IMR-90 (cell line): ENCODE measurements around the gene HOXB9. TPM values are rescaled to one million over a fixed set of nuclear protein-coding genes. Genes with fewer than 3 reads are reported as not detected.

Experiments
- ATAC-seq: fragments of 200-7000 bp; cut with Tn5 transposase; 2 replicates; pipeline ENCODE4 v1.9.1; 2020; ENCODE audit warnings: low read depth, mild to moderate bottlenecking, moderate library complexity
- BruUV-seq: library from RNA; stranded (reverse); fragments of 400-500 nt; replicated peaks from 2 replicates; lab custom pipeline; 2021; lab: Mats Ljungman, UMichigan
- CTCF ChIA-PET: fragments of 300-600 bp; formaldehyde crosslinking; extraction: SDS; loops from one replicate; lab custom pipeline; 2021; ENCODE audit warnings: antibody characterized with exemption; lab: Yijun Ruan, JAX
- POLR2A ChIA-PET: fragments of 300-600 bp; sonication (Branson Sonifier 250); formaldehyde crosslinking; loops from one replicate; lab custom pipeline; 2022; ENCODE audit warnings: antibody characterized with exemption; ENCODE audit not compliant: unreplicated experiment; lab: Charles Lee
- DNase-seq: peaks from one replicate; pipeline ENCODE4 v3.0.0; 2013
- H2AFZ ChIP-seq: replicated peaks from 2 replicates; pipeline ENCODE3; 2013; ENCODE audit warnings: low read length, mild to moderate bottlenecking; ENCODE audit not compliant: poor library complexity
- H2AK5ac ChIP-seq: 2 replicates; pipeline ENCODE4 v1.6.1; 2013; ENCODE audit warnings: low read depth, low read length, inconsistent platforms
- H2AK9ac ChIP-seq: replicated peaks from 2 replicates; pipeline ENCODE3; 2013; ENCODE audit warnings: mild to moderate bottlenecking, low read depth, low read length, moderate library complexity; ENCODE audit not compliant: poor library complexity
- H2BK120ac ChIP-seq: 2 replicates; pipeline ENCODE4 v1.6.1; 2013; ENCODE audit warnings: low read depth, low read length, inconsistent platforms
- H2BK15ac ChIP-seq: 3 replicates; pipeline ENCODE4 v1.6.1; 2013; ENCODE audit warnings: low read depth, low read length, inconsistent platforms
- H2BK20ac ChIP-seq: 2 replicates; pipeline ENCODE4 v1.6.1; 2013; ENCODE audit warnings: low read depth, mild to moderate bottlenecking, inconsistent platforms, low read length, moderate library complexity
- H2BK5ac ChIP-seq: 2 replicates; pipeline ENCODE4 v1.6.1; 2013; ENCODE audit warnings: mild to moderate bottlenecking, low read depth, low read length, inconsistent platforms; ENCODE audit not compliant: poor library complexity, severe bottlenecking
- H3K14ac ChIP-seq: replicated peaks from 2 replicates; pipeline ENCODE4 v1.6.1; 2013; ENCODE audit warnings: low read depth, low read length, inconsistent platforms
- H3K18ac ChIP-seq: 2 replicates; pipeline ENCODE4 v1.6.1; 2013; ENCODE audit warnings: low read depth, low read length, control low read depth
- H3K23ac ChIP-seq: 2 replicates; pipeline ENCODE4 v1.6.1; 2013; ENCODE audit warnings: low read depth, low read length, inconsistent platforms
- H3K27ac ChIP-seq: 2 replicates; pipeline ENCODE4 v1.5.1; 2013; ENCODE audit warnings: mild to moderate bottlenecking, control low read depth, low read length; ENCODE audit not compliant: insufficient read depth
- H3K27me3 ChIP-seq: 2 replicates; pipeline ENCODE4 v1.6.1; 2013; ENCODE audit warnings: low read length; ENCODE audit not compliant: control insufficient read depth, insufficient read depth
- H3K36me3 ChIP-seq: 2 replicates; pipeline ENCODE4 v1.6.1; 2013; ENCODE audit warnings: low read length, mixed read lengths; ENCODE audit not compliant: control insufficient read depth, insufficient read depth
- H3K4ac ChIP-seq: 2 replicates; pipeline ENCODE4 v1.6.1; 2013; ENCODE audit warnings: low read depth, low read length, inconsistent platforms
- H3K4me1 ChIP-seq: 2 replicates; pipeline ENCODE4 v1.6.1; 2013; ENCODE audit warnings: low read length, mixed read lengths; ENCODE audit not compliant: control insufficient read depth, insufficient read depth
- H3K4me2 ChIP-seq: 2 replicates; pipeline ENCODE4 v1.6.1; 2013; ENCODE audit warnings: low read depth, mild to moderate bottlenecking, control low read depth, low read length, moderate library complexity
- H3K4me3 ChIP-seq: 2 replicates; pipeline ENCODE4 v1.5.1; 2013; ENCODE audit warnings: low read depth, mild to moderate bottlenecking, control low read depth, low read length, moderate library complexity; ENCODE audit not compliant: insufficient read depth
- H3K56ac ChIP-seq: 2 replicates; pipeline ENCODE4 v1.6.1; 2013; ENCODE audit warnings: low read length, inconsistent platforms; ENCODE audit not compliant: insufficient read depth; ENCODE audit errors: extremely low read depth
- H3K79me1 ChIP-seq, 2 experiments: 2 replicates each; pipeline ENCODE4 v1.6.1; 2013; ENCODE audit warnings: low read length in 2 of 2, inconsistent platforms in 1 of 2, low read depth in 1 of 2
- H3K9ac ChIP-seq: 2 replicates; pipeline ENCODE4 v1.6.1; 2013; ENCODE audit warnings: low read depth, low read length, control low read depth
- H3K9me1 ChIP-seq: 2 replicates; pipeline ENCODE4 v1.6.1; 2013; ENCODE audit warnings: low read length, inconsistent platforms; ENCODE audit not compliant: insufficient read depth
- H3K9me3 ChIP-seq: 2 replicates; pipeline ENCODE4 v1.6.1; 2013; ENCODE audit warnings: low read length; ENCODE audit not compliant: control insufficient read depth, insufficient read depth
- H4K20me1 ChIP-seq: 2 replicates; pipeline ENCODE4 v1.6.1; 2013; ENCODE audit warnings: low read length, inconsistent platforms; ENCODE audit not compliant: insufficient read depth
- H4K5ac ChIP-seq: 2 replicates; pipeline ENCODE4 v1.6.1; 2013; ENCODE audit warnings: mild to moderate bottlenecking, low read depth, low read length, control low read depth
- H4K8ac ChIP-seq, 2 experiments: 2 replicates each; pipeline ENCODE4 v1.6.1; 2013; ENCODE audit warnings: low read depth in 2 of 2, low read length in 2 of 2, control low read depth in 1 of 2, inconsistent platforms in 1 of 2
- H4K91ac ChIP-seq: 2 replicates; pipeline ENCODE4 v1.6.1; 2013; ENCODE audit warnings: low read depth, low read length, inconsistent platforms; ENCODE audit not compliant: insufficient read depth
- RCOR1 ChIP-seq: IDR thresholded peaks from 2 replicates; pipeline ENCODE4 v1.6.1; 2012; ENCODE audit warnings: mild to moderate bottlenecking, low read length, improper control_type of control experiment; ENCODE audit not compliant: insufficient replicate concordance
- WGBS, 2 experiments: methylation state at CpG; one replicate each; pipeline versions ENCODE4 v1.1.5 to v1.1.7; 2013; ENCODE audit warnings: missing lambda C conversion rate in 2 of 2; ENCODE audit not compliant: insufficient read length in 1 of 2; ENCODE audit errors: extremely low coverage in 2 of 2; 5-methylcytosine and 5-hydroxymethylcytosine counted together
- dilution Hi-C: fragments of 300-500 bp; cut with HindIII; formaldehyde crosslinking; loops from one replicate; pipeline ENCODE4 v1.14.3; 2018; ENCODE audit warnings: low sequenced_read_pairs; ENCODE audit not compliant: unreplicated experiment
- in situ Hi-C: fragments of 300-500 bp; cut with MboI; formaldehyde crosslinking; loops from 3 replicates; pipeline ENCODE4 v1.14.3; 2019; ENCODE audit warnings: low sequenced_read_pairs, inconsistent platforms, mixed read lengths
- intact Hi-C: fragments of 100-400 bp; cut with micrococcal nuclease; formaldehyde crosslinking; loops from 2 replicates; pipeline ENCODE4 v1.10.0; 2022
- polyA plus RNA-seq, 3 experiments: library from polyadenylated mRNA; depleted of rRNA; stranded (reverse); fragments of >200 nt; gene quantifications; 2 replicates each; pipeline ENCODE4 v1.2.3, GENCODE V29; 2012; ENCODE audit warnings: low replicate concordance in 1 of 3
- total RNA-seq: library from RNA; depleted of rRNA; stranded (reverse); fragments of >200 nt; gene quantifications from 2 replicates; pipeline ENCODE4 v1.2.3, GENCODE V29; 2012

HOXB9 gene
- total and polyA plus RNA-seq, 2 of the 4 experiments (the other 2 are of a cell fraction): 0.05 TPM; not detected in 1

- in situ Hi-C loops (loop anchor here (10.0 kb wide), 1 partner anchor 55 kb away; no protein-coding TSS in a partner anchor), dilution Hi-C loops (no loop called here), intact Hi-C loops (no loop called here)
- POLR2A ChIA-PET: interaction anchor here (0.6 kb wide), 1 partner anchor 79 kb away, joined by 3 read pairs; no protein-coding TSS in a partner anchor
- H3K9me1 ChIP-seq: no peaks in the 10 kb centered on the region
- H2BK5ac ChIP-seq: no peak overlapping the region
- no peak overlapping the region for H2BK120ac ChIP-seq
- H3K27ac ChIP-seq: no peak overlapping the region
- H2BK20ac ChIP-seq: no peak overlapping the region
- H3K56ac ChIP-seq: no peak overlapping the region
- H2AK9ac ChIP-seq: no peak overlapping the region
- BruUV-seq: no TSS peak
- H3K27me3 ChIP-seq: peaks cover 41% of the 10 kb centered on the region
- H3K9me3 ChIP-seq: no peaks in the 10 kb centered on the region
- no peak overlapping the region for H4K91ac ChIP-seq
- H4K20me1 ChIP-seq: no peaks in the 10 kb centered on the region
- no peaks in the 10 kb centered on the region for H3K4me1 ChIP-seq
- H3K4ac ChIP-seq: no peak overlapping the region
- H3K23ac ChIP-seq: no peak overlapping the region
- no peak overlapping the region for H4K5ac ChIP-seq
- ATAC-seq (no peak), DNase-seq (no peak)
- no peak for TF ChIP-seq RCOR1
- H3K14ac ChIP-seq: no peak overlapping the region
- no peak overlapping the region for H2BK15ac ChIP-seq
- H3K9ac ChIP-seq: no peak overlapping the region
- H2AFZ ChIP-seq: no peak overlapping the region
- H3K18ac ChIP-seq: no peak overlapping the region
- no peak overlapping the region for H4K8ac ChIP-seq
- no peak overlapping the region for H2AK5ac ChIP-seq
- no peaks in the 10 kb centered on the region for H3K36me3 ChIP-seq
- no CpG with 5 or more reads among the region's 1 CpG for WGBS, 2 experiments
- no peaks in the 10 kb centered on the region for H3K79me1 ChIP-seq
- H3K4me3 ChIP-seq: no peak overlapping the region
- H3K4me2 ChIP-seq: no peak overlapping the region
- CTCF ChIA-PET: interaction anchor here (0.6 to 1.5 kb wide), 2 partner anchors 13 to 22 kb away, joined by 3 to 4 read pairs; no protein-coding TSS in a partner anchor
Measured at GRCh38 chr17:48649741-48650140, 23.6 kb upstream of the HOXB9 start.
